Non-pigmented ciliary epithelial cell (primary cell): Measurements from ENCODE around the gene LARGE1.

Experiments
- DNase-seq: peaks from one replicate; pipeline ENCODE4 v3.0.0-alpha.2; 2010; ENCODE audit warnings: low read depth

Gene LARGE1

DNA sequence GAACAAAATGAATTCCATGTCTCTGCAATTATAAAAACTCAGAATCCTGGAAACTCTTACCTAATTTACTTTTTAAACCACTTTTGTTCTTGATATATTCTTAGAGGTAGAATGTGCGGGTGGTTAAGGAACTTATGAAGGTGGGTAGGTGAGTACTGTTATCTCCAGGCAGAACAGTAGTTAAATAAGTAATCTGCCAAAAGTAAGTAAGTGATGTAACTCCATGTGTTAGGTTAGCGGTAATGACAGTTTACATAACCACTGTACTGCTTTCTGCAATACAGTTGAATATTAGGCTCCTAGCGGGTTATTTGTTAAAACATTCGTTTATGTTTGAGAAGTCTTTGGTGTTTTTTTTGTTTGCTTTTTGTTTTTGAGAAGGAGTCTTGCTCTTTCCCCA lies 7.1 kb downstream of the LARGE1 start:
- no peak for DNase-seq

DNA sequence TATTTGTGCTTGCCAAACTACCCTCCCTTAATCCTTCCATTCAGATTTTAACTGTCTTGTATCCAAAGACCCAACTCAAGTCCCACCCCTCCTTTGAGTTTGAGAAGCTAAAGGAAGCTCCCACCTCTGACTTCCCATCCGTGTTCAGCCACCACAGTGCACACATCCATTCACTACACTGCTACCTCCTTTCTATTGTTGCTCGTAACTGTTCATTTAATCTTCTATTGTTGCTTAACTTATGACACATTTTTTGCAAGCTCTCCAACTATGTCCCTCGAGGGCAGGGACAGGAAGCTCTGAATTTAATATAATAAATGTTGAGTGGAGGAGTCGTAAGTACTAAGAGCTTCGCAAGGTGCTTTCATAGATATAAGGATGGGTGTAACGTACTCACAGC lies 10.4 kb downstream of the LARGE1 start:
- no peak for DNase-seq

DNA sequence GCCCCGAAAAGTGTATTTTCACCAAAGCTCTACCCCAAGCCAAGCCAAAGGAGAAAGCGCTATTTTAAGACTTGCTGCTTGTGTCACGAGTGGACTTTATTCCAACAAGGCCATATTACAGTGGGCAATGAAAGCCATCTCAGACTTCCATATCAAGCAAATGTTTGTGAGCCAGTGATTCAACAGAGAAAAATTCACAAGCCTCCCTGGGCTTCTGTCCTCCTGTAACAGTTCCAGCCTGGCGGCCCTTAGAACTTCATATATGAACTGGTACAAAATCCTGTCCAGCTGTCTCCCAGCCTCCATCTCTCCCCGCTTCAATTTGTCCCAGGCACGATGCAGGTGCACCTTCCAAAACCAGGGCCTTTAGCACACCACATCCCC lies 11.2 kb downstream of the LARGE1 start:
- DNase-seq: no peak

DNA sequence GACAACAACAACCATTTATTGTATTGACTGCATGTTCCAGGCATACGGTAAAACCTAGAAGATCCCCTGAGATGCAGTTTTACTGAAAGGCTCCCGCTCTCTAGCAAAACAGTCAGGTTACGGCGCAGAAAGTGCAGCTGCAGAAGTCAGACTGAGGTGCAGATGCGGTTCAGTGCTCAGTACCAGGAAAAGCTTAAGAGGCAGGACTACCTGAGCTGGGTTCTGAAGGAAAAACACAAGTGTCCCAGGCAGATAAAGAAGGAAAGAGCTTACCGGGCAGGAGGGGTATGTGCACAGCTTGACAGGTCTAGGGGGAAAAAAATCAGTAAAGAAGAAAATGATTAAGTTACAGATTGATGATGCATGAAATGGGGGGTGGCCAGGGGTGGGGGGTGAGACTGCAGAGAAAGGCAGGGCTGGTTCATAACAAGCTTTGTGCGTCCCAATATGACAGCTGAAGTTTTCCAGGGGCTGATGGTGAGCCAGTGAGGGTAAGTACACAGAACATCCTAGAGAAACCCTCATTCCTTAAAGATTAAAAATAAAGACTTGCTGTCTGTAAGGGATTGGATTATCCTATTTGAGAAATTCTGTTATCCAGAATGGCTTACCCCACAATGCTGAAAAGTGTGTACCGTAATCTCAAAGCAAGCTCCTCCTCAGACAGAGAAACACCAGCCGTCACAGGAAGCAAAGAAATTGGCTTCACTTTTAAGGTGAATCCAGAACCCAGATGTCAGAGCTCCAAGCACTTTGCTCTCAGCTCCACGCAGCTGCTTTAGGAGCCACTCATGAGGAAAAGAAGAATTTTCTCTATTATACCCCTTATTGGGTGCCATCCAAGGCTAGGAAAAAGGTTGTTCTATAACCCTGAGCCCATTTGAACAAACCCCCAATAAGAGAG lies 11.9 kb downstream of the LARGE1 start:
- no peak for DNase-seq

DNA sequence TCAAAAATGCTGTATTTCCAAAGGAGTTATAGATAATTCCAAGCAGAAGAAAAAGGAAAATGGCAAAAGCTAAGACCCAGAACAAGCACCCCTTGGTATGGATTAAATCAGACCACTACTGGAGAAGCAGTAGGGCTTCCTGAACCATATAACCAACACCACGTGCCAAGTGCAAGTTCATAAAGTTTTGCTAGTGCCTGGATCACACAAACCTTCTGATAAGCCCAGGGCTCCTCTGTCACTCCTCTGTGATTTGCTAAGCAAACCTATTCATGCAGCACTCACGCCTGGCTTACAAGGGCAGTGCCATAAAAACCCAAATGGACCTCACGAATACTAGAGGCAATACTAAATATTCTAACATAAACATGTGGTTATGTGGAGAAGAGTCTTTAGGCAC lies 13.3 kb downstream of the LARGE1 start:
- DNase-seq: no peak

DNA sequence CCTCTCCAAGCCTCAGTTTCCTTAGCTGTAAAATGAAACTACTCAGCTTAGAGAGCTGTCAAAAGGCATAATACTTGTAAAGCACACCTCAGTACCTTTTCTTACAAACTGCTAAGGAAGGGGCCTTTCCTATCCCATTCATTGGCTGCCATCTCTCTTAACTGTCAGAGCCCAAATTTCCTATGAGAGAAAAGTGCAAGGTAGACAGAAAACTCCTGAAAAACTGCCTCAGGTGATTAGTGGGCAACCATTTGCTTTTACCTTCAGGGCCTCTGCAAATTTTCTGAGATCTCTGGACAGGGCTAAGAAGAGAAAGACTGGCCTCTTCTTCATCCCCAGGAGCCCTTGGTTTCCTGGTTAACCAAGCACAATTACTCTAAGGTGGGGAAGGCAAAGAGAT lies 13.8 kb downstream of the LARGE1 start:
- no peak for DNase-seq

DNA sequence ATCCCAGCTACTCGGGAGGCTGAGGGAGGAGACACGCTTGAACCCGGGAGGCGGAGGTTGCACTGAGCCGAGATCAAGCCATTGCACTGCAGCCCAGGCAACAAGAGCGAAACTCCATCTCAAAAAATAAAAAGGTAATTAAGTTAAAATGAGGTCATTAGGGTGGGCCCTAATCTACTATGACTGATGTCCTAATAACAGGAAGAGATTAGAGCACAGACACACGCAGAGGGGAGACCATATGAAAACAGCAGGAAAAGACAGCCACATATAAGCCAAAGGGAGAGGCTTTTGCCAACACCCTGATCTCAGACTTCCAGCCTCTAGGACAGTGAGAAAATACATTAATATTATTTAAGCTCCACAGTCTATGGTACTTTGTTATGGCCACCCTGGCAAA lies 17.3 kb downstream of the LARGE1 start:
- DNase-seq: no peak

DNA sequence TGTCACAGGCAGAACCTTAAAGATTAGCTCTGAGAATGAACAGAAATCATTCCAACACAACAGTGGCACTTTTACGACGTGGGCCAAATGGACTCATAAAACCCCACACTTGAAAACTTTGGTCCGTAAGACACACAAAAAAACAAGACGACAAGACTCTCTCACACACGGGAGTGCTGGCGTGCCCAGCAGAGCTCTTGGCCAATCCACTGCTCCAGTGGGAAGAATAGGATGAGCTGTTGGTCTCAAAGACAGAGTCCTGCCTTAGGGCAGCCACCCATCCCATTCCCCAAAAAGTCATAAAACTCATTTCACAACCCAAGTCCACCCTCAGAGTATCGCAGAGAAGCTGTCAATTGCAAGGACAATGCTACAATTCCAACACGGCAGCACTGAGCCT lies 18.2 kb downstream of the LARGE1 start:
- no peak for DNase-seq

DNA sequence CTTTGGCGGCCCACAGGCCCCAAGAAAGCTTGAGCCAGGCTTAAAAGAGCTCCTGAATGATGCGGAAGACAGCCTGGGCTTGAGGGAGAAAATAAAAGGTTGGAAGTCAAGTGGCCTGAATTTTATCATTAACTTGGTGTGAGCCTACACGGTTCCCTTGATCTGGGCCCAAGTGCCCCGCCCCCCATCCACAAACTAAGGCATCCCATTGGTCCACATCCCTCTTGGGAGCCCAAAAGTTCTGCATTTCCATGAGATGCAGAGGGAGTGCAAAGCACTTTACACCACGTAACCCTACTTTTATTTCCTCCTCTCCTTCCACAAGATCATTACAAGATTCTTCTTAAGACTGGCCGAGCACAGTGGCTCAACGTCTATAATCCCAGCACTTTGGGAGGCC lies 22.2 kb downstream of the LARGE1 start:
- no peak for DNase-seq

DNA sequence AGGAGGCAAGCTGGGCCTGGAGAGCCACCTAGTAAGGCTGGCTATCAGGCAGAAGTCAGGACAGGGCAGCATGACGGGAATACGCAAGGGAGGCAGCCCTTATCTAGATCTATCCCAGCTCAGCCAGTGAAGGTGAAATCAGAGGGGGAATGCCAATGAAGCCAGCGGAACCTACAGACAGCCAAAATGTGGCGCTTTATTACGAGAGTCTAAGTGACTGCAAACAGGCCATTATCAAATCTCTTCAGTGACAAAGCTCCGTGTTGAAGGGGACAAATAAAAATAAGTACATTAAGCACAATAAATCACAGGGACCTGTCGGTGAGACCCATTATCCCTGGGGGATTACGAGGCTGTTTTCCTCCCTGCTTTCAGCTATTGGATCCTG lies 22.8 kb downstream of the LARGE1 start:
- no peak for DNase-seq

DNA sequence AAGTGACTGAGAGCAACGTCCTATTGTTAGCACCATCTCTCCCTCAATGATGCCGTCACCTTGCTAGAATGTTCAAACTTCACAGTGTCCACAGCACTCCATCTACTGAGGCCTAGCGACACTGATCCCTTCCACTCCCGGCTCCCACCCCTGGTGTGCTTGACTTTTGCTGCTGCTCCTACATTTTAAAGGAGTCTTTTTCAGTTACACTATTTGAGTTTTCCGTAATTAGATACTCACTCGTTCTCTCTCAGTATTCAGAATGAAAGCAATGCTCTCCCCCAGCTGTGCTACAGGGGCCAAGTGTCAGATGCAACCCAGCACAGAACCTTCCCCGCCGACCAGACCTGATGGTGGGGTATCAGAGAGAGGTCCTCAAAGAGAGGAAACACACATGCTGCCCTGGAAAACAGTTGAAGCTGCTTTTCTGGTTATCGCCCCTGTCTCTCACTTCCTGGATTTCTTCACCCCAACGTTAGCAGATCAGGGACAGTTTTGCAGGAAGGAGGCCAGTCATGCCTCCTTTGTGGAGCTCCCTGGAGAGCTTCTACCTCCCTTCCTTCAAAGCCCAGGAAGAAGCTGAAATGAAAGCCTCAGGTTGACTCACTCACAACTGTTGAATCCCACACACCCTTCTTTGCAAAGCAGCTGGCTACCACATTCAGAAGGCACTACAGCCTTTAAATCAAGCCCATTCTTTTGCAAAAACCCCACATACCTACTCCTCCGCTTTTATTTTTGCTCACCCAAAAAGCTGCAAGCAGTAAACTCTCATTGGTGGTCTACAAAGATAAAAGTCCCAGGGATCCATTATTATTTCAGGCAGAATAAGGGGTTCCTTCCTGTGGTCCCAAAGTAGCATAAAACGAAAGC lies 23.5 kb downstream of the LARGE1 start:
- no peak for DNase-seq

DNA sequence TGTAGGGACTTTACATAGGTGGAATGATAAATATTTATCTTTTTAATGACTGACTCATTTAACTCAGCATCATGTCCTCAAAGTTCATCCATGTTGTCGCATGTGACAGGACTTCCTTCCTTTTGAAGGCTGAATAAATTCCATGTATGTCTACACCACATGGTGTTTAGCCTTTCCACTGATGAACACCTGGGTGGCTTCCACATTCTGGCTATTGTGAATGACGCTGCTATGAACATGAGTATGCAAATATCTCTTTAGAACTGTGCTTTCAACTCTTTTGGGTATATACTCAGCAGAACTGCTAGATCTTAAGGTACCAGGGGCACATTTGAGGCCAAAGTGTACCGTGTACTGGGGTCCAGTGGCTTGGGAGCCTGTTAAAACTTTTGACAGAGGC lies 24.1 kb downstream of the LARGE1 start:
- no peak for DNase-seq

DNA sequence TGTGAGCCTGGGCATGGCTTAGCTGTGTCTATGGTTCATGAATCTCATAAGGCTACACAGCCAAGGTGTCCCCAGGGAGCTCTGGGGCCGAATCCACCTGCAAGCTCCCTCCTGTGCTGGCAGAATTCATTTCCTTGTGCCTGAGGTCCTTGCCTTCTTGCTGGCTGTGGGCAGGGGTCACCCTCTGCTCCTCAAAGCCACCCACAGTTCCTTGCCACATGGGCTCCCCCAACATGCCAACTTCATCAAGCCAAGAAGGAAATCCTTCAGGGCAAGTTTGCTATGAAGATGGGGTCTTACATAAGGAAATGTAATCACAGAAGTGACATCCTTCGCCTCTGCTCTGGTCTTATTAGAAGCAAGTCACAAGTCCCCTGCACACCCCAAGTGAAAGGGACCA lies 24.8 kb downstream of the LARGE1 start:
- no peak for DNase-seq

DNA sequence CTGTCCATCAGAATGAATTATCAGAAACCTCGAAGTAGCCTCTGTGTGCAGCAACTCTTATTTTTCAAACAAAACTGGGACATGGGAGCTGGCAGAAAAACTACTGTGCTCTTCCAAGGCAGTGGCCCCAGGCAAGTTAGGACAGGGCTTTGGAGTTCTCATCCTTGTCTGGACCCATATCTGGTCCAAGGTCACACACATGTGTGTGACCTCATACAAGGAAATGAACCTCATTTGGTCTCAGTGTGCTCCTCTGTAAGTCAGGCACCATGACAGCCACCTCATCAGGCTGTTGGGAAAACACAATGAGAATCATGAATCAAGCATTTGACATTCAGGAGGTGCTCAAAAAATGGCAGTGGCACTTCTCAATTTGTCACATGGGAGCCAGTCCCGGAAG lies 25.8 kb downstream of the LARGE1 start:
- no peak for DNase-seq

DNA sequence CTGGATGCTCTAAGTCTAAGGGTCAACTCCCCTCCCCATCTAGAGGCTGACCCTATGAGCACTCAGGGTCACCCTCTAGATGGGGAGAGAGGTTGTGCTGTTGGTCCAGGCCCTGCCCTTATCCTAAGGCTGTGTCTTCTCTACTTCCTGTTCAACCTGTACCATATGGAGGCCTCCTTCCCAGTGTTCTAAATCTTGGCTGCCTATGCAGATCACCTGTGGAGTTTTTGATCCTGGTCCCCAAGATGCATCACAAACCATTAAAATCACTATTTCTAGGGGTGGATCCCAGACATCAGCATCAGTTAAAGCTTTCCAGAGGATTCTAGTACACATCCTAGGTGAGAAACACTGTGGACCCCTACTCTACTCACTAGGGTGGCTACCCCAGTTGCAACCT lies 26.2 kb downstream of the LARGE1 start:
- no peak for DNase-seq

DNA sequence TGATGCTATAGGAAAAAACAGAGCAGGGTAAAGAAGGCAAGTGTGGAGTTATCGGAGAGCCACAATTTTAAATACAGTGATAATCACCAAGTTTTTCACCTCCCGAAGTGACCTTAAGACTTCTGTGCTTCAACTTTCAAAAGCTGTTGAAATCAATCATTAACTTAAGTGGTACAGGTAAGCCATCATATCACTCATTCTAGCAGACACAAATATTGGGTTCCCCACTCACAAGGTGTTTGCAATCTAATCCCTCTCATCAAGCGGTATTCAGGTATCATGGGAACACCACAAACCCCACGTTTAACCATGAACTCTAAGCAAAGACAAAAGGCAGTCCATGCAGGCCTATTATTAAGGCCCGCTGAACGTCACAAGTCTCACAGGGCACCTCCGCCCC lies 26.8 kb downstream of the LARGE1 start:
- no peak for DNase-seq

DNA sequence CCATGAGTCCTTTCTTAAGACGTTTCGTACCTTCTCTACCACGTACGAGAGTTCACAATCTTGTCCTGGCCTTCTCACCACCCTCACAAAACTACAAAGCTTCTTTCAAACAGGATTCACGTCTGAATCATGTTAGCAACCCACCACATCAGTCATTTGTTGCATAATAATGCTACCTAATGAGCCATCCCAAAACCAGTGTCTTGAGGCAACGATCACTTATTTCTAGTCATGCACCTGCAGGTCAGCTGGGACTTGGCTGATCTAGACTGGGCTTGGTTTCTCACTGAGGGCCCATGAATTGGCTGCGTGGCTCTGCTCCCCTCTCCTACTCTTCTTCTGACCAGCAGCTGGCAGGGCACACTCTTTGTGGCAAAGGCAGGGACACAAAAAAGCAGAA lies 28.3 kb downstream of the LARGE1 start:
- no peak for DNase-seq

DNA sequence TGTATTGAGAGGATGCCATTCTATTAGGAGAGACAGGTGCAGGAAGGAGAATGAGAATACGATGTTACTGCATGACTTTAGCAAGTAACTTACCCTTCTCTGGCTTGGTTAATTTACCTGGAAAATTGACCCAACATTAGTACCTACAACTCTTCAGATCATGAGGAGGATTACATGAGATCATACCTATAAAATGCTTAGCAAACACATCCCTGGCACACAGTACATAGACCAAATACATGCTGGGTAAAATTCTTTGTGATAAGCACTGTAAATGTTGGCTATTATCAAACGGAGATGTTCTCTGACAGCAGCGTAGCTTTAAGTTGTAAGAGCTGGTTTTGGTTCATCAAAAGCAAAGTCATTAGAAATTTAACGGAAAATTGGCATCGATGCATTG lies 28.8 kb downstream of the LARGE1 start:
- no peak for DNase-seq

DNA sequence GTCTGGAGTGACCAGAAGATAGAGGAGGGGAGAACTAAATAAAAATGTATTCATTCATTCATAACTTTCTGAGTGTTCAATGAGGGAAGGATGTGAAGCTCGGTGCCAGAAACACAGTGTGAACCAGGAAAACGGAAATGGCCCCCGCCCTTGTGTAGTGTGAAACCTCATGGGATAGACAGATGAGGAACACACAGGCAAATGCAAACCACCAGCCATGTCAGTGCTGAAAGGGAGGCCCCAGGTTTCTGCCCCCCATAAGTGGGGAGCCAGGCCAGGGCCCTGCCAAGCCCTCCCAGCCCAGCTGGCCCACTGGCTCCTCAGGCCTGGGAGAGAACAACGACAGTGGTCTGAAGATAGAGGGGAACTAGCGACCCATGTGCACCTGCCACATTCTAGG lies 30.5 kb downstream of the LARGE1 start:
- no peak for DNase-seq

DNA sequence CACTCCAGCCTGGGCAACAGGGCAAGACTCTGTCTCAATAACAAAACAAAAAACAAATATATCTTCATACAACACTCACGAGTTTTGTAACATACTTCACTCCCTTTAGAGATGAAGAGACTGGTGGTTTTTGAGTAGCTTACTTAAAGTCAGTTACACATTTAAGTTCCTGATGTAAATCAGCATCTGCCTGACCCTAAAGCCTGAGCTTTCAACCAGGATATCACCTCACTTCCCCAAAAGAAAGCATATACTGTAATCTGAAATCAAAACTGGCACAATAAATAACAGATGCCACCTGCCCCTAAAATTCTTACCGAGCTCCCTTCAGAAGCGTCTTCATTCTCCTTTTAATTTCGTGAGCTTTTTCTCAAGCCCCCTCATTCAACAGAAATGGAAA lies 31.5 kb downstream of the LARGE1 start:
- DNase-seq: no peak

DNA sequence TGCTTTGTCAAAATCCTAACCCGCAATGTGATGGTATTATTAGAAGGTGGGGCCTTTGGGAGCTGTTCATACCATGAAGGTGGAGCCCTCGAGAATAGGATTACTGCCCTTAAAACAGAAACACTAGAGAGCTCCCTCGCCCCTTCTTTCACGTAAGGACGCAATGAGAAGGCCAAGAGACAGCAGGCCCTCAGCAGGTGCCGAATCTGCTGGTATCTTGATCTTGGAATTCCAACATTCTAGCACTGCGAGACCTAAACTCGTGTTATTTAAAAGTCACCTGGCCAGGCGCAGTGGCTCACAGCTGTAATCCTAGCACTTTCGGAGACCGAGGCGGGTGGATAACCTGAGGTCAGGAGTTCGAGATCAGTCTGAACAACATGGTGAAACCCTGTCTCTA lies 33.1 kb downstream of the LARGE1 start:
- DNase-seq: no peak

DNA sequence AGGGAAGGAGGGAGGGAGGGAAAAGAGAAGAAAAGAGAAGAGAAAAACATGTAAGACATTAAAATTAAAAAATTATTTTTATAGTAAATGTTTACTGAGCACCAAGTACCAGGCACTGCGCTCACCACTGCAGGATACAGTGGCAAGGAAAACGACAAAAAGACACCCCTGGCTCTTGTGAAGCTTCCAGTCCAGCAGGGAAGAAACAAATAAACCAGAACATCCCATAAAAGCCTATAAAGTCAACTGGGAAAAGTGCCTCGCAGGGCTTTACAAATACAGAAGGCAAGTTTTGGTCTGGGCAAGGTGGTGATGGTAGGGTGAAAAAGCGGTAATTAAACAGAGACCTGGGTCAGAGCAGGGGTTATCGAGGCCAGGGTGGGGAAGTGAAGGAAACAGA lies 33.6 kb downstream of the LARGE1 start:
- no peak for DNase-seq

DNA sequence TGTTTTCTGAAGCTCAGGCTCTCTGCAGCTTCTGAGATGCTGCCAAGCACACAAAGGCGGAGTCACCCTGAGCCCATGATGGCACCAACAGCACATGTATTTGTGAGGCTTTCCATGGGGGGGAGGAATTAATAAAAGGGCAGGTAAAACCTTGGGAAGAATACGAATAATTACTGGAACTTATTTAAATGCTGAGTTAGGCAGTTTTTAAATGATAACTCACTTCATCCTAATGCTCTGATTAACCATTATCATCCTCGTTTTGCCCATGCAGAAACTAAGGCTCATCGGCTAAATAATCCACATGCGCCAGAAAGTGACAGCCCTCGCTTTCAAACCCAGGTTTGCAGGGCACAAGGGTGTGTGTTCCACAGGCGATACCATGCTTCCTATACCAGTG lies 35.4 kb downstream of the LARGE1 start:
- no peak for DNase-seq
